GM12878 (cell line): ENCODE data around the gene RASA1. TPM values are rescaled to one million over a fixed set of nuclear protein-coding genes. Genes with fewer than 3 reads are reported as not detected.

Experiments
- ATAC-seq: fragments of 200-7000 bp; cut with Tn5 transposase; 3 replicates; pipeline ENCODE4 v1.9.1; 2020; ENCODE audit warnings: mild to moderate bottlenecking, moderate library complexity
- BruUV-seq: library from RNA; stranded (reverse); fragments of 400-500 nt; replicated peaks from 2 replicates; lab custom pipeline; 2021; lab: Mats Ljungman, UMichigan
- CTCF ChIA-PET: fragments of 300-600 bp; sonication (Branson Sonifier 250); formaldehyde crosslinking; extraction: SDS; loops from one replicate; lab custom pipeline; 2021; ENCODE audit warnings: inconsistent platforms; lab: Yijun Ruan, JAX
- POLR2A ChIA-PET: fragments of 350-600 bp; formaldehyde crosslinking; extraction: SDS; loops from one replicate; lab custom pipeline; 2021; ENCODE audit warnings: inconsistent platforms; lab: Charles Lee
- RAD21 ChIA-PET: fragments of 300-600 bp; sonication (Branson Sonifier 250); formaldehyde crosslinking; loops from one replicate; lab custom pipeline; 2023; ENCODE audit warnings: antibody characterized with exemption; ENCODE audit not compliant: unreplicated experiment; lab: Charles Lee
- SMC1A ChIA-PET: fragments of 300-600 bp; sonication (Branson Sonifier 250); formaldehyde crosslinking; loops from one replicate; lab custom pipeline; 2023; ENCODE audit not compliant: unreplicated experiment, uncharacterized antibody; lab: Charles Lee
- DNase-seq: peaks from one replicate; pipeline ENCODE4 v3.0.0-alpha.2; 2011; ENCODE audit warnings: low read depth, low spot score
- FAIRE-seq: peaks from 3 replicates; lab custom pipeline; 2011; peaks lifted over from hg19 to GRCh38; lab: Jason Lieb, UNC
- H2AFZ ChIP-seq: 2 replicates; pipeline ENCODE4 v1.6.0; 2011; ENCODE audit warnings: low read depth, low read length, control low read depth; ENCODE audit not compliant: control insufficient read depth
- H3K27ac ChIP-seq: 2 replicates; pipeline ENCODE4 v1.5.1; 2011; ENCODE audit warnings: control low read depth; ENCODE audit not compliant: control insufficient read depth, insufficient read depth
- H3K27me3 ChIP-seq, 2 experiments: replicated peaks in 1 of 2; 2 replicates each; pipeline versions ENCODE4 v1.6.0 to v1.6.1; 2011; ENCODE audit warnings: low read length in 1 of 2; ENCODE audit not compliant: control insufficient read depth in 2 of 2, insufficient read depth in 2 of 2
- H3K36me3 ChIP-seq, 2 experiments: 2 replicates each; pipeline ENCODE4 v1.5.1; 2011; ENCODE audit warnings: low read length in 1 of 2; ENCODE audit not compliant: control insufficient read depth in 2 of 2, insufficient read depth in 2 of 2
- H3K4me1 ChIP-seq: 2 replicates; pipeline ENCODE4 v1.6.1; 2011; ENCODE audit warnings: mild to moderate bottlenecking, low read length, moderate library complexity, mixed read lengths; ENCODE audit not compliant: control insufficient read depth, insufficient read depth
- H3K4me2 ChIP-seq: 2 replicates; pipeline ENCODE4 v1.6.0; 2011; ENCODE audit warnings: control low read depth; ENCODE audit not compliant: control insufficient read depth, insufficient read depth
- H3K4me3 ChIP-seq: fragments of 200-600 bp; sonication (generic); 2 replicates; pipeline ENCODE4 v1.5.1; 2016
- H3K79me2 ChIP-seq: 2 replicates; pipeline ENCODE4 v1.6.0; 2011; ENCODE audit warnings: low read length; ENCODE audit not compliant: control insufficient read depth, insufficient read depth
- H3K9ac ChIP-seq: 2 replicates; pipeline ENCODE4 v1.8.0; 2011; ENCODE audit warnings: low read length, control low read depth, mixed read lengths; ENCODE audit not compliant: control insufficient read depth, insufficient read depth
- H3K9me3 ChIP-seq: replicated peaks from 3 replicates; pipeline ENCODE4 v1.5.1; 2011; ENCODE audit warnings: mild to moderate bottlenecking, low read length; ENCODE audit not compliant: control insufficient read depth, insufficient read depth
- H4K20me1 ChIP-seq: 2 replicates; pipeline ENCODE4 v1.6.0; 2011; ENCODE audit not compliant: control insufficient read depth, insufficient read depth
- BACH1 ChIP-seq: fragments of 450-650 bp; IDR thresholded peaks from 2 replicates; pipeline ENCODE4 v1.6.1; 2017; ENCODE audit warnings: mild to moderate bottlenecking, borderline replicate concordance
- CBX3 ChIP-seq: fragments of 200-600 bp; sonication (generic); IDR thresholded peaks from 2 replicates; pipeline ENCODE4 v1.6.1; 2016; ENCODE audit warnings: low read depth, borderline replicate concordance
- CHD2 ChIP-seq: IDR thresholded peaks from 2 replicates; pipeline ENCODE4 v1.6.1; 2011; ENCODE audit warnings: low read depth, low read length, improper control_type of control experiment, borderline replicate concordance
- ESRRA ChIP-seq: IDR thresholded peaks from 2 replicates; pipeline ENCODE4 v1.6.1; 2012; ENCODE audit warnings: mild to moderate bottlenecking, low read length, improper control_type of control experiment
- FOS ChIP-seq: IDR thresholded peaks from 3 replicates; pipeline ENCODE4 v1.6.1; 2011; ENCODE audit warnings: borderline replicate concordance; ENCODE audit not compliant: insufficient read length; ENCODE audit errors: extremely low read depth
- HSF1 ChIP-seq: fragments of 150-350 bp; IDR thresholded peaks from 2 replicates; pipeline ENCODE4 v1.6.1; 2014; ENCODE audit warnings: mild to moderate bottlenecking, low read depth, low read length
- IKZF2 ChIP-seq, 2 experiments: fragments of 450-650 bp; IDR thresholded peaks; 2 replicates each; pipeline ENCODE4 v1.6.1; 2017; ENCODE audit warnings: mild to moderate bottlenecking in 2 of 2, moderate library complexity in 2 of 2
- NFYB ChIP-seq: IDR thresholded peaks from 2 replicates; pipeline ENCODE4 v1.6.1; 2011; ENCODE audit warnings: low read depth, mild to moderate bottlenecking, low read length, improper control_type of control experiment, moderate library complexity; ENCODE audit not compliant: insufficient read depth
- NKRF ChIP-seq: fragments of 450-650 bp; conservative IDR thresholded peaks from 2 replicates; pipeline ENCODE4 v1.6.1; 2017; ENCODE audit warnings: mild to moderate bottlenecking, moderate library complexity
- PAX8 ChIP-seq: fragments of 450-650 bp; IDR thresholded peaks from 2 replicates; pipeline ENCODE4 v1.6.1; 2017; ENCODE audit warnings: mild to moderate bottlenecking, moderate library complexity
- POLR2AphosphoS5 ChIP-seq: IDR thresholded peaks from 2 replicates; pipeline ENCODE4 v1.6.1; 2011; ENCODE audit warnings: mild to moderate bottlenecking, low read length, inconsistent platforms
- ZNF207 ChIP-seq: fragments of 450-650 bp; IDR thresholded peaks from 2 replicates; pipeline ENCODE4 v1.6.1; 2014; ENCODE audit warnings: antibody characterized with exemption, mild to moderate bottlenecking, borderline replicate concordance
- WGBS: methylation state at CpG from one replicate; pipeline ENCODE4 v1.1.6; 2016; ENCODE audit warnings: low lambda C conversion rate; ENCODE audit not compliant: insufficient replicate concordance, insufficient coverage; ENCODE audit errors: missing lambda C conversion rate; 5-methylcytosine and 5-hydroxymethylcytosine counted together
- in situ Hi-C: fragments of 300-500 bp; cut with MboI; formaldehyde crosslinking; loops from 9 replicates; pipeline ENCODE4 v1.14.3; 2018; ENCODE audit warnings: mixed read lengths
- intact Hi-C: fragments of 100-400 bp; cut with micrococcal nuclease; formaldehyde crosslinking; loops from one replicate; pipeline ENCODE4 v1.14.2; 2022; ENCODE audit not compliant: unreplicated experiment
- polyA plus RNA-seq, 11 experiments: library from polyadenylated mRNA; depleted of rRNA in 4 of 11; unstranded in 6 of 11; stranded (reverse) in 5 of 11; fragments of >200 nt; fragmentation: Nextera tagmentation in 4 of 11; fragmentation: Illumina TruSeq in 1 of 11; extraction: Ambion mirVana in 4 of 11; extraction: Trizol in 1 of 11; gene quantifications; 1 replicate in 1 of 11; 2 replicates in 10 of 11; pipeline versions ENCODE4 v1.2.1 to v1.2.3, GENCODE V29; 2011 to 2016; ENCODE audit warnings: inconsistent platforms in 2 of 11, missing spikeins in 2 of 11, low read depth in 1 of 11
- total RNA-seq, 4 experiments: library from RNA; depleted of rRNA in 3 of 4; stranded (reverse); fragments of >200 nt in 3 of 4; fragmentation: Illumina TruSeq in 1 of 4; extraction: Trizol in 1 of 4; gene quantifications; 2 replicates each; pipeline versions ENCODE4 v1.2.1 to v1.2.3, GENCODE V29; 2013 to 2021

RASA1 gene
- total and polyA plus RNA-seq, 10 of the 15 experiments (the other 5 are each of a cell fraction or from before 2014, with no cell fraction given) = 7.8 to 72.3 (median 21.8) TPM

GRCh38 chr5:87398981-87399614 lies 131.4 kb downstream of the RASA1 start:
- Histone ChIP-seq H3K4me3 (no peak overlapping the region), H3K27ac (no peak overlapping the region), H3K9ac (no peak overlapping the region), H3K4me1 (no peaks in the 10 kb centered on the region), H3K4me2 (no peak overlapping the region), H3K27me3 (no peaks in the 10 kb centered on the region), H3K9me3 (no peaks in the 10 kb centered on the region; the same call in 2 of the 3 replicates), H4K20me1 (no peaks in the 10 kb centered on the region), H2AFZ (no peak overlapping the region), H3K36me3 (peaks cover 3 to 40% of the 10 kb centered on the region in 2 experiments), H3K79me2 (no peaks in the 10 kb centered on the region; the same call in 1 of the 2 replicates)
- TF ChIP-seq POLR2AphosphoS5 (peak; percentile 39; the same call in 1 of the 2 replicates), NFYB (no peak)
- DNase-seq (no peak), FAIRE-seq (no peak), ATAC-seq (no peak)
- POLR2A ChIA-PET = interaction anchor here (0.6 to 1.4 kb wide), 3 partner anchors 19 to 395 kb away, joined by 3 to 4 read pairs (median 4); no protein-coding TSS in a partner anchor
- in situ Hi-C loops (no loop called here), intact Hi-C loops (no loop called here)
- RAD21 ChIA-PET = interaction anchor here (1.0 to 4.3 kb wide), 13 partner anchors 13 to 1292 kb away, joined by 3 to 70 read pairs (median 5); partner anchors contain the start of gene CCNH
- CTCF ChIA-PET = interaction anchor here (1.0 to 5.9 kb wide), 30 partner anchors 8 to 833 kb away, joined by 3 to 121 read pairs (median 6); partner anchors contain the start of gene CCNH
- over 99% methylated on average over 5 of the region's 5 CpGs for WGBS
- SMC1A ChIA-PET = interaction anchor here (0.7 to 5.1 kb wide), 21 partner anchors 8 to 519 kb away, joined by 3 to 94 read pairs (median 5); no protein-coding TSS in a partner anchor
- no TSS peak for BruUV-seq

- no peaks in the 10 kb centered on the region for H4K20me1 ChIP-seq
- no TSS peak for BruUV-seq
- CTCF ChIA-PET = interaction anchor here (0.6 to 5.9 kb wide), 53 partner anchors 8 to 1290 kb away, joined by 3 to 121 read pairs (median 4); partner anchors contain the start of gene CCNH
- peaks cover 3 to 34% of the 10 kb centered on the region in 2 experiments for H3K36me3 ChIP-seq
- H3K4me2 ChIP-seq = no peak overlapping the region
- no peak overlapping the region for H3K4me3 ChIP-seq
- intact Hi-C loops (loop anchor here (2.0 to 10.0 kb wide), 4 partner anchors 132 to 515 kb away; partner anchors contain the start of gene RASA1), in situ Hi-C loops (loop anchor here (25.0 kb wide), 1 partner anchor 787 kb away; the partner anchor contains the start of gene COX7C)
- no peaks in the 10 kb centered on the region; the same call in 1 of the 2 replicates for H3K79me2 ChIP-seq
- no peaks in the 10 kb centered on the region for H3K27me3 ChIP-seq
- DNase-seq = no peak
- no peaks in the 10 kb centered on the region; the same call in 2 of the 3 replicates for H3K9me3 ChIP-seq
- H2AFZ ChIP-seq = no peak overlapping the region
- SMC1A ChIA-PET = interaction anchor here (0.6 to 5.1 kb wide), 29 partner anchors 8 to 519 kb away, joined by 3 to 94 read pairs (median 5); no protein-coding TSS in a partner anchor
- 50% methylated on average over 2 of the region's 2 CpGs for WGBS
- no peak for ATAC-seq
- POLR2A ChIA-PET = interaction anchor here (0.6 to 1.3 kb wide), 3 partner anchors 12 to 396 kb away, joined by 3 to 4 read pairs (median 3); no protein-coding TSS in a partner anchor
- no peak overlapping the region for H3K9ac ChIP-seq
- RAD21 ChIA-PET = interaction anchor here (0.6 to 4.3 kb wide), 27 partner anchors 12 to 519 kb away, joined by 3 to 70 read pairs (median 5); partner anchors contain the start of genes CCNH and RASA1
- no peak for FAIRE-seq
- no peak overlapping the region for H3K27ac ChIP-seq
- no peaks in the 10 kb centered on the region for H3K4me1 ChIP-seq
- TF ChIP-seq CBX3 = no peak
- TF ChIP-seq ZNF207 = no peak
- TF ChIP-seq CHD2 = no peak
- no peak for TF ChIP-seq NKRF
- no peak for TF ChIP-seq BACH1
- TF ChIP-seq HSF1 = no peak
- no peak for TF ChIP-seq PAX8
- no peak for TF ChIP-seq IKZF2 (IDR thresholded peaks at IDR 0.05)
- no peak for TF ChIP-seq ESRRA
- TF ChIP-seq FOS = no peak
Measured at GRCh38 chr5:87399720-87400119, 132.0 kb downstream of the RASA1 start.
